Ovary (tissue), 3 donors: ENCODE measurements around the gene LMOD1.

ENCODE experiments used
- CTCF ChIP-seq, 3 donors: fragments of 450-650 bp in 2 of 3; fragments of 200-600 bp in 1 of 3; IDR thresholded peaks; one replicate each; pipeline versions ENCODE4 v1.5.1 to v1.8.0; 2016 to 2022; ENCODE audit warnings: antibody characterized with exemption in 3 of 3, mild to moderate bottlenecking in 1 of 3
- POLR2A ChIP-seq: fragments of 450-650 bp; IDR thresholded peaks from one replicate; pipeline ENCODE4 v1.6.1; 2017; ENCODE audit warnings: antibody characterized with exemption, mild to moderate bottlenecking, moderate library complexity
- donor health status: DM: no; HTN: no; CAD: no.

- TF ChIP-seq POLR2A (no peak), CTCF (IDR thresholded peaks at IDR 0.05) (no peak)
Observed at GRCh38 chr1:201899683-201900429, 46.5 kb downstream of the LMOD1 start.
